ENCODE measurements around the gene BBS9.

DNA sequence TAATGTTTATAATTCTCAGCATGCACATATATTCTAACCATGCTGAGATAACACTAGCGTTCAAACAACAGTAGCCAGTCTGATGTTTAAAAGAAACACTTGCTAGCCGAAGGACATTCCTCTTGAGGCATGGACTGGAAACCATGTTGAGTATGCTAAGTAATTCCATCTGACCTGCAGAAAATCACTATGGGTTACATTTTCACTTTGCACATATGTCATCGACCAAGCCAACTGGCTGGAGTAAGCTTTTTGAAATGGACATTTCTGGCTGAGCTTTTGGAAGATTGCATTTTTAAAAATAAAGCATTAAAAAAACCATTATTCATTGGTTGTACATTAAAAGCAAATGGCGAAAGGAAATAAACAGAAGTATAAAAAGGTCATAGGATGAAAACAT, 88.2 kb downstream of the BBS9 start:
- TF ChIP-seq, protein P1, sequence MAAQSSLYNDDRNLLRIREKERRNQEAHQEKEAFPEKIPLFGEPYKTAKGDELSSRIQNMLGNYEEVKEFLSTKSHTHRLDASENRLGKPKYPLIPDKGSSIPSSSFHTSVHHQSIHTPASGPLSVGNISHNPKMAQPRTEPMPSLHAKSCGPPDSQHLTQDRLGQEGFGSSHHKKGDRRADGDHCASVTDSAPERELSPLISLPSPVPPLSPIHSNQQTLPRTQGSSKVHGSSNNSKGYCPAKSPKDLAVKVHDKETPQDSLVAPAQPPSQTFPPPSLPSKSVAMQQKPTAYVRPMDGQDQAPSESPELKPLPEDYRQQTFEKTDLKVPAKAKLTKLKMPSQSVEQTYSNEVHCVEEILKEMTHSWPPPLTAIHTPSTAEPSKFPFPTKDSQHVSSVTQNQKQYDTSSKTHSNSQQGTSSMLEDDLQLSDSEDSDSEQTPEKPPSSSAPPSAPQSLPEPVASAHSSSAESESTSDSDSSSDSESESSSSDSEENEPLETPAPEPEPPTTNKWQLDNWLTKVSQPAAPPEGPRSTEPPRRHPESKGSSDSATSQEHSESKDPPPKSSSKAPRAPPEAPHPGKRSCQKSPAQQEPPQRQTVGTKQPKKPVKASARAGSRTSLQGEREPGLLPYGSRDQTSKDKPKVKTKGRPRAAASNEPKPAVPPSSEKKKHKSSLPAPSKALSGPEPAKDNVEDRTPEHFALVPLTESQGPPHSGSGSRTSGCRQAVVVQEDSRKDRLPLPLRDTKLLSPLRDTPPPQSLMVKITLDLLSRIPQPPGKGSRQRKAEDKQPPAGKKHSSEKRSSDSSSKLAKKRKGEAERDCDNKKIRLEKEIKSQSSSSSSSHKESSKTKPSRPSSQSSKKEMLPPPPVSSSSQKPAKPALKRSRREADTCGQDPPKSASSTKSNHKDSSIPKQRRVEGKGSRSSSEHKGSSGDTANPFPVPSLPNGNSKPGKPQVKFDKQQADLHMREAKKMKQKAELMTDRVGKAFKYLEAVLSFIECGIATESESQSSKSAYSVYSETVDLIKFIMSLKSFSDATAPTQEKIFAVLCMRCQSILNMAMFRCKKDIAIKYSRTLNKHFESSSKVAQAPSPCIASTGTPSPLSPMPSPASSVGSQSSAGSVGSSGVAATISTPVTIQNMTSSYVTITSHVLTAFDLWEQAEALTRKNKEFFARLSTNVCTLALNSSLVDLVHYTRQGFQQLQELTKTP (IDR thresholded peaks at IDR 0.05; ENCODE audit: low read depth in 1 of 2, partially characterized antibody in 2 of 2) = no peak
- TF ChIP-seq, protein P2, sequence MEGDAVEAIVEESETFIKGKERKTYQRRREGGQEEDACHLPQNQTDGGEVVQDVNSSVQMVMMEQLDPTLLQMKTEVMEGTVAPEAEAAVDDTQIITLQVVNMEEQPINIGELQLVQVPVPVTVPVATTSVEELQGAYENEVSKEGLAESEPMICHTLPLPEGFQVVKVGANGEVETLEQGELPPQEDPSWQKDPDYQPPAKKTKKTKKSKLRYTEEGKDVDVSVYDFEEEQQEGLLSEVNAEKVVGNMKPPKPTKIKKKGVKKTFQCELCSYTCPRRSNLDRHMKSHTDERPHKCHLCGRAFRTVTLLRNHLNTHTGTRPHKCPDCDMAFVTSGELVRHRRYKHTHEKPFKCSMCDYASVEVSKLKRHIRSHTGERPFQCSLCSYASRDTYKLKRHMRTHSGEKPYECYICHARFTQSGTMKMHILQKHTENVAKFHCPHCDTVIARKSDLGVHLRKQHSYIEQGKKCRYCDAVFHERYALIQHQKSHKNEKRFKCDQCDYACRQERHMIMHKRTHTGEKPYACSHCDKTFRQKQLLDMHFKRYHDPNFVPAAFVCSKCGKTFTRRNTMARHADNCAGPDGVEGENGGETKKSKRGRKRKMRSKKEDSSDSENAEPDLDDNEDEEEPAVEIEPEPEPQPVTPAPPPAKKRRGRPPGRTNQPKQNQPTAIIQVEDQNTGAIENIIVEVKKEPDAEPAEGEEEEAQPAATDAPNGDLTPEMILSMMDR (IDR thresholded peaks at IDR 0.05 in 2 of 3, conservative IDR thresholded peaks at IDR 0.05 in 1 of 3; ENCODE audit: insufficient read depth in 2 of 3, low read depth in 1 of 3, low read length in 3 of 3) = no peak
- TF ChIP-seq SMAD4 (CRISPR knock-in tag; conservative IDR thresholded peaks at IDR 0.05) (no peak), SAP30 (IDR thresholded peaks at IDR 0.05; ENCODE audit: borderline replicate concordance, insufficient read depth, low read depth, low read length, poor library complexity, severe bottlenecking) (no peak), FIP1L1 (IDR thresholded peaks at IDR 0.05; ENCODE audit: low read depth, low read length, poor library complexity, severe bottlenecking) (no peak), EZH2 (IDR thresholded peaks at IDR 0.05; ENCODE audit: borderline replicate concordance, low read depth, low read length) (no peak), ZFP1 (CRISPR knock-in tag; IDR thresholded peaks at IDR 0.05) (no peak), MTA3 (IDR thresholded peaks at IDR 0.05; ENCODE audit: borderline replicate concordance) (no peak), GATA2 (CRISPR knock-in tag; IDR thresholded peaks at IDR 0.05) (no peak), SUPT5H (IDR thresholded peaks at IDR 0.05) (no peak)
- TF ChIP-seq, protein P3, sequence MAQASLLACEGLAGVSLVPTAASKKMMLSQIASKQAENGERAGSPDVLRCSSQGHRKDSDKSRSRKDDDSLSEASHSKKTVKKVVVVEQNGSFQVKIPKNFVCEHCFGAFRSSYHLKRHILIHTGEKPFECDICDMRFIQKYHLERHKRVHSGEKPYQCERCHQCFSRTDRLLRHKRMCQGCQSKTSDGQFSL (CRISPR knock-in tag; IDR thresholded peaks at IDR 0.05) = no peak
- TF ChIP-seq, protein P3 (tag; IDR thresholded peaks at IDR 0.05) = no peak

Measured in K562 (cell line).